SK-N-SH treated with all-trans-retinoic acid at 6 μM for 48 hours (cell line): ENCODE measurements around the gene UBE2Q1.

Experiments used
- CREB5 ChIP-seq: fragments of 250-450 bp; sonication (Bioruptor Pico); IDR thresholded peaks from 2 replicates; pipeline ENCODE4 v1.5.1; 2020; ENCODE audit warnings: low read depth, mild to moderate bottlenecking, moderate library complexity
- ISL1 ChIP-seq: fragments of 250-450 bp; sonication (Bioruptor Pico); IDR thresholded peaks from 2 replicates; pipeline ENCODE4 v2.1.2; 2022; ENCODE audit warnings: mild to moderate bottlenecking, moderate library complexity
- OSR1 ChIP-seq: fragments of 250-450 bp; sonication (Bioruptor Pico); IDR thresholded peaks from 2 replicates; pipeline ENCODE4 v1.8.0; 2022; ENCODE audit warnings: moderate library complexity, mild to moderate bottlenecking, inconsistent platforms
- RARB ChIP-seq: fragments of 250-450 bp; sonication (Bioruptor Pico); IDR thresholded peaks from 2 replicates; pipeline ENCODE4 v1.8.0; 2021; ENCODE audit warnings: mild to moderate bottlenecking, moderate library complexity
- ZFP30 ChIP-seq: fragments of 450-650 bp; formaldehyde crosslinking; IDR thresholded peaks from 2 replicates; pipeline ENCODE4 v1.5.0; 2022; ENCODE audit warnings: mild to moderate bottlenecking, moderate library complexity

GRCh38 chr1:154539486-154540483 lies 18.7 kb downstream of the UBE2Q1 start:
- no peak for TF ChIP-seq ZFP30 (CRISPR knock-in tag)
- no peak for TF ChIP-seq CREB5 (CRISPR knock-in tag)
- no peak for TF ChIP-seq RARB (CRISPR knock-in tag)
- no peak for TF ChIP-seq ISL1 (CRISPR knock-in tag)
- no peak for TF ChIP-seq OSR1 (CRISPR knock-in tag)
